GM23338 (cell line): ENCODE measurements around the gene ZNF592.

Experiments used
- CREB1 ChIP-seq: fragments of 250-450 bp; sonication (Bioruptor Pico); IDR thresholded peaks from 2 replicates; pipeline ENCODE4 v1.5.0; 2020; ENCODE audit warnings: low read depth, mild to moderate bottlenecking, moderate library complexity
- EZH2 ChIP-seq: fragments of 200-600 bp; sonication (generic); IDR thresholded peaks from one replicate; pipeline ENCODE4 v1.8.0; 2017; ENCODE audit warnings: antibody characterized with exemption, mild to moderate bottlenecking, low read depth; ENCODE audit not compliant: unreplicated experiment
- EZH2phosphoT487 ChIP-seq: fragments of 200-600 bp; sonication (generic); IDR thresholded peaks from one replicate; pipeline ENCODE4 v1.8.1; 2018; ENCODE audit warnings: antibody characterized with exemption; ENCODE audit not compliant: unreplicated experiment
- NANOG ChIP-seq: IDR thresholded peaks from 2 replicates; pipeline ENCODE4 v1.6.1; 2016; ENCODE audit warnings: antibody characterized with exemption, borderline replicate concordance
- POLR2AphosphoS5 ChIP-seq: IDR thresholded peaks from 2 replicates; pipeline ENCODE4 v1.6.1; 2016; ENCODE audit warnings: antibody characterized with exemption, low read depth
- ZNF331 ChIP-seq: fragments of 250-450 bp; sonication (Bioruptor Pico); IDR thresholded peaks from 2 replicates; pipeline ENCODE4 v1.5.0; 2020; ENCODE audit warnings: low read depth, mild to moderate bottlenecking, moderate library complexity
- TF ChIP-seq, protein P1 (sequence below): IDR thresholded peaks from one replicate; pipeline ENCODE4 v1.6.1; 2018; ENCODE audit warnings: antibody characterized with exemption; ENCODE audit not compliant: unreplicated experiment
- TF ChIP-seq, protein P2 (sequence below), 2 experiments: fragments of 200-600 bp in 1 of 2; sonication (generic) in 1 of 2; conservative IDR thresholded peaks; 2 replicates each; pipeline versions ENCODE4 v1.5.1 to v1.6.1; 2016 to 2017; ENCODE audit warnings: antibody characterized with exemption in 2 of 2, low read depth in 2 of 2, mild to moderate bottlenecking in 2 of 2, moderate library complexity in 1 of 2
- TF ChIP-seq, protein P3 (sequence below): IDR thresholded peaks from 2 replicates; pipeline ENCODE4 v1.6.1; 2016; ENCODE audit warnings: antibody characterized with exemption

DNA sequence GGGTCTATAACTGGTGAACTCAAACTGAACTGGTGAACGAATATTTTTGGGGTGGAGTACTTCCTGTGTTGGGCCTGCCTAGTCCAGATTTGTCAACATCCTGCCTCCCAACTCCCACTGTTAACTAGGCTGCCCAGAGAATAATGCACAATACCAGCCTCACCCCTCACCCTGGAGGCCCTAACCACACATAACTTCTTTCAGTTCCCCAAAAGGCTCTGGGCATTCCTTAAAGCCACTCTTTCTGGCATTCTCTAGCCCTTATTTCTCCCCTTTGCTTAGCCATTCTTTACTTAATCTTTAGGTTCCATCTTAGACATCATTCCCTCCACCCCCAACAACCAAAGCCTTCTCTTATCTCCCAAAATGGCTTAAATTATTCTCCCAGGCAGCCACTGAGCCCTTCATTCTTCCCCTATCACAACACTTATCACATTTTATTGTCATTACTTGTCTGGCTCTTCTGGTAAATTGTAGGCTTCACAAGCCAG is 23.3 kb upstream of the ZNF592 start:
- TF ChIP-seq ZNF331 (no peak), NANOG (no peak), EZH2 (no peak), POLR2AphosphoS5 (no peak), CREB1 (CRISPR knock-in tag) (no peak), EZH2phosphoT487 (no peak)
- TF ChIP-seq, protein P1, sequence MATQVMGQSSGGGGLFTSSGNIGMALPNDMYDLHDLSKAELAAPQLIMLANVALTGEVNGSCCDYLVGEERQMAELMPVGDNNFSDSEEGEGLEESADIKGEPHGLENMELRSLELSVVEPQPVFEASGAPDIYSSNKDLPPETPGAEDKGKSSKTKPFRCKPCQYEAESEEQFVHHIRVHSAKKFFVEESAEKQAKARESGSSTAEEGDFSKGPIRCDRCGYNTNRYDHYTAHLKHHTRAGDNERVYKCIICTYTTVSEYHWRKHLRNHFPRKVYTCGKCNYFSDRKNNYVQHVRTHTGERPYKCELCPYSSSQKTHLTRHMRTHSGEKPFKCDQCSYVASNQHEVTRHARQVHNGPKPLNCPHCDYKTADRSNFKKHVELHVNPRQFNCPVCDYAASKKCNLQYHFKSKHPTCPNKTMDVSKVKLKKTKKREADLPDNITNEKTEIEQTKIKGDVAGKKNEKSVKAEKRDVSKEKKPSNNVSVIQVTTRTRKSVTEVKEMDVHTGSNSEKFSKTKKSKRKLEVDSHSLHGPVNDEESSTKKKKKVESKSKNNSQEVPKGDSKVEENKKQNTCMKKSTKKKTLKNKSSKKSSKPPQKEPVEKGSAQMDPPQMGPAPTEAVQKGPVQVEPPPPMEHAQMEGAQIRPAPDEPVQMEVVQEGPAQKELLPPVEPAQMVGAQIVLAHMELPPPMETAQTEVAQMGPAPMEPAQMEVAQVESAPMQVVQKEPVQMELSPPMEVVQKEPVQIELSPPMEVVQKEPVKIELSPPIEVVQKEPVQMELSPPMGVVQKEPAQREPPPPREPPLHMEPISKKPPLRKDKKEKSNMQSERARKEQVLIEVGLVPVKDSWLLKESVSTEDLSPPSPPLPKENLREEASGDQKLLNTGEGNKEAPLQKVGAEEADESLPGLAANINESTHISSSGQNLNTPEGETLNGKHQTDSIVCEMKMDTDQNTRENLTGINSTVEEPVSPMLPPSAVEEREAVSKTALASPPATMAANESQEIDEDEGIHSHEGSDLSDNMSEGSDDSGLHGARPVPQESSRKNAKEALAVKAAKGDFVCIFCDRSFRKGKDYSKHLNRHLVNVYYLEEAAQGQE, result no peak
- TF ChIP-seq, protein P2, sequence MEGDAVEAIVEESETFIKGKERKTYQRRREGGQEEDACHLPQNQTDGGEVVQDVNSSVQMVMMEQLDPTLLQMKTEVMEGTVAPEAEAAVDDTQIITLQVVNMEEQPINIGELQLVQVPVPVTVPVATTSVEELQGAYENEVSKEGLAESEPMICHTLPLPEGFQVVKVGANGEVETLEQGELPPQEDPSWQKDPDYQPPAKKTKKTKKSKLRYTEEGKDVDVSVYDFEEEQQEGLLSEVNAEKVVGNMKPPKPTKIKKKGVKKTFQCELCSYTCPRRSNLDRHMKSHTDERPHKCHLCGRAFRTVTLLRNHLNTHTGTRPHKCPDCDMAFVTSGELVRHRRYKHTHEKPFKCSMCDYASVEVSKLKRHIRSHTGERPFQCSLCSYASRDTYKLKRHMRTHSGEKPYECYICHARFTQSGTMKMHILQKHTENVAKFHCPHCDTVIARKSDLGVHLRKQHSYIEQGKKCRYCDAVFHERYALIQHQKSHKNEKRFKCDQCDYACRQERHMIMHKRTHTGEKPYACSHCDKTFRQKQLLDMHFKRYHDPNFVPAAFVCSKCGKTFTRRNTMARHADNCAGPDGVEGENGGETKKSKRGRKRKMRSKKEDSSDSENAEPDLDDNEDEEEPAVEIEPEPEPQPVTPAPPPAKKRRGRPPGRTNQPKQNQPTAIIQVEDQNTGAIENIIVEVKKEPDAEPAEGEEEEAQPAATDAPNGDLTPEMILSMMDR (conservative IDR thresholded peaks at IDR 0.05; ENCODE audit: low read depth in 2 of 2), result no peak
- TF ChIP-seq, protein P3, sequence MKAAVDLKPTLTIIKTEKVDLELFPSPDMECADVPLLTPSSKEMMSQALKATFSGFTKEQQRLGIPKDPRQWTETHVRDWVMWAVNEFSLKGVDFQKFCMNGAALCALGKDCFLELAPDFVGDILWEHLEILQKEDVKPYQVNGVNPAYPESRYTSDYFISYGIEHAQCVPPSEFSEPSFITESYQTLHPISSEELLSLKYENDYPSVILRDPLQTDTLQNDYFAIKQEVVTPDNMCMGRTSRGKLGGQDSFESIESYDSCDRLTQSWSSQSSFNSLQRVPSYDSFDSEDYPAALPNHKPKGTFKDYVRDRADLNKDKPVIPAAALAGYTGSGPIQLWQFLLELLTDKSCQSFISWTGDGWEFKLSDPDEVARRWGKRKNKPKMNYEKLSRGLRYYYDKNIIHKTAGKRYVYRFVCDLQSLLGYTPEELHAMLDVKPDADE, result no peak
